ENCODE measurements around the gene NEK9. TPM values are rescaled to one million over a fixed set of nuclear protein-coding genes. Genes with fewer than 3 reads are reported as not detected.

NEK9 gene
- total RNA-seq, 1 experiment from 2014 or later, result 40.7 TPM

- H3K36me3 ChIP-seq (ENCODE audit: control insufficient read depth, insufficient read depth, low read length), result no peaks in the 10 kb centered on the region
- no peak for DNase-seq (ENCODE audit: low read depth, low spot score)
- no TSS peak for BruUV-seq (replicated peaks)
- no peak overlapping the region for H3K4me3 ChIP-seq (ENCODE audit: low read depth in 2 of 2, low read length in 2 of 2)
- intact Hi-C loops (cut with micrococcal nuclease; ENCODE audit: unreplicated experiment) (no loop called here), in situ Hi-C loops (cut with HindIII; ENCODE audit: low pct_unique_long_range_greater_than_20kb, low sequenced_read_pairs) (no loop called here)
- H3K27ac ChIP-seq (ENCODE audit: low read length), result no peak overlapping the region
- ATAC-seq, result no peak
- H3K9me3 ChIP-seq (ENCODE audit: control insufficient read depth, insufficient read depth, low read depth, low read length), result no peaks in the 10 kb centered on the region
- ChIA-PET CTCF (no interaction called here), POLR2A (no interaction called here)
- no peaks in the 10 kb centered on the region for H3K4me1 ChIP-seq (ENCODE audit: control insufficient read depth, insufficient read depth, low read length)
- TF ChIP-seq REST (IDR thresholded peaks at IDR 0.05; ENCODE audit: insufficient read depth in 1 of 2, low read depth in 2 of 2, low read length in 1 of 2) (no peak), SIN3A (IDR thresholded peaks at IDR 0.05; ENCODE audit: borderline replicate concordance, insufficient read depth, low read depth, low read length) (no peak), CTCF (IDR thresholded peaks at IDR 0.05) (no peak), POLR2AphosphoS5 (IDR thresholded peaks at IDR 0.05; ENCODE audit: low read depth, low read length) (no peak), TCF7L2 (IDR thresholded peaks at IDR 0.05; ENCODE audit: low read depth, low read length) (no peak)
- no peaks in the 10 kb centered on the region for H3K27me3 ChIP-seq (ENCODE audit: control insufficient read depth, insufficient read depth, low read length)
Measured at GRCh38 chr14:75054421-75054820, 72.4 kb downstream of the NEK9 start.

DNA sequence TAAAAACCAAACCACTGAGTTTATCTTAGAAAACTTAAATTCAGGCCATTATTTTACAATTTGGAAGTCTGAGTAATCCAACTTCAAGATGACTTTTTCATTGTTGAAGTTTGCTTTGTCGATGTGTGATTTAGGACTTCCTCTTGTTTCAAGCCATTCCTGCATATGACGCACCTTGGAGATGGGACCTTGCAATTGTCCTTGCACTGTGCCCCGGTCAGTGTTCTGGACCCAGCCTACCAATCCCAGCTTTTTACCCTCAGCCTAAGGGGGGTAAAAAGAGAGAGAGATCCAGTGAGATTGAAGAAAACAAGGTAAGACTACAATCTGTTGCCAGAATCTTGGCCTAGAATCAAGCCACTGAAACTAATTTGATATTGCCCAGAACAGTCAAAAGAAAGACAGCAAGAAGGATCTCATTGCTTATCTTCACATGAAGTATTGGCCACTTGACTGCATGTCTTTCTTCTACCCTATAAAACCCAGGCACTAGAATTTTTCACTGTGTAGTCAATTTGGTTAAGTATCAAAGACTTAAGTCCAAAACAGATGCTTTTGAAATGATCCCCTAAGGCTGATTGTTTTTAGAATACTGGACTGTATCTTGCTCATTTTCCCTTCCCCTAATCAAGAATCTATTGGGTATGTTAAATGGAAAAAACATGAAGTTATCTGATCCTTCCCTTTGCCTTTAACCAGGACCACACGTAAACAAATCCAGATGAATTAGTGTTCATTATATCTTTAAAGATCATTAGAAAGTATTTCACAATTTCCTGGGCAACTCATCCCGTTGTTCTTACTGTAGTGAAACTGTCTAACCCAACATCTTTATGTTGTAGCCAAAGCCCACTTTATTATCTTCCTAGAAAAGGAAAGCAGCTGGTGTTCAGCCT is 73.2 kb downstream of the NEK9 start:
- Histone ChIP-seq H3K4me1 (ENCODE audit: control insufficient read depth, insufficient read depth, low read length) (no peaks in the 10 kb centered on the region), H3K27ac (ENCODE audit: low read length) (no peak overlapping the region), H3K4me3 (ENCODE audit: low read depth in 2 of 2, low read length in 2 of 2) (no peak overlapping the region), H3K27me3 (ENCODE audit: control insufficient read depth, insufficient read depth, low read length) (no peaks in the 10 kb centered on the region), H3K36me3 (ENCODE audit: control insufficient read depth, insufficient read depth, low read length) (no peaks in the 10 kb centered on the region), H3K9me3 (ENCODE audit: control insufficient read depth, insufficient read depth, low read depth, low read length) (no peaks in the 10 kb centered on the region)
- CTCF ChIA-PET, result no interaction called here
- in situ Hi-C loops (cut with HindIII; ENCODE audit: low pct_unique_long_range_greater_than_20kb, low sequenced_read_pairs), result no loop called here
- TF ChIP-seq REST (IDR thresholded peaks at IDR 0.05; ENCODE audit: insufficient read depth in 1 of 2, low read depth in 2 of 2, low read length in 1 of 2), result no peak
- TF ChIP-seq POLR2AphosphoS5 (IDR thresholded peaks at IDR 0.05; ENCODE audit: low read depth, low read length), result no peak
- no peak for TF ChIP-seq CTCF (IDR thresholded peaks at IDR 0.05)
- no peak for TF ChIP-seq TCF7L2 (IDR thresholded peaks at IDR 0.05; ENCODE audit: low read depth, low read length)
- TF ChIP-seq SIN3A (IDR thresholded peaks at IDR 0.05; ENCODE audit: borderline replicate concordance, insufficient read depth, low read depth, low read length), result no peak
- POLR2A ChIA-PET, result no interaction called here
- no TSS peak for BruUV-seq (replicated peaks)
- DNase-seq (ENCODE audit: low read depth, low spot score) (no peak), ATAC-seq (no peak)
- intact Hi-C loops (cut with micrococcal nuclease; ENCODE audit: unreplicated experiment), result no loop called here
